GM08714 (cell line): ENCODE data around the gene PSEN1.

ENCODE experiments used
- H3K4me3 ChIP-seq: fragments of 200-500 bp; sonication (Bioruptor generic); 2 replicates; pipeline ENCODE4 v1.5.1; 2014; ENCODE audit warnings: mild to moderate bottlenecking, low read length, inconsistent platforms
- ZNF274 ChIP-seq: IDR thresholded peaks from 2 replicates; pipeline ENCODE4 v1.6.1; 2012; ENCODE audit warnings: mild to moderate bottlenecking, low read depth, low read length

PSEN1 gene

GRCh38 chr14:73254247-73255004 is 118.1 kb downstream of the PSEN1 start:
- TF ChIP-seq ZNF274 = no peak
- no peak overlapping the region for H3K4me3 ChIP-seq

DNA sequence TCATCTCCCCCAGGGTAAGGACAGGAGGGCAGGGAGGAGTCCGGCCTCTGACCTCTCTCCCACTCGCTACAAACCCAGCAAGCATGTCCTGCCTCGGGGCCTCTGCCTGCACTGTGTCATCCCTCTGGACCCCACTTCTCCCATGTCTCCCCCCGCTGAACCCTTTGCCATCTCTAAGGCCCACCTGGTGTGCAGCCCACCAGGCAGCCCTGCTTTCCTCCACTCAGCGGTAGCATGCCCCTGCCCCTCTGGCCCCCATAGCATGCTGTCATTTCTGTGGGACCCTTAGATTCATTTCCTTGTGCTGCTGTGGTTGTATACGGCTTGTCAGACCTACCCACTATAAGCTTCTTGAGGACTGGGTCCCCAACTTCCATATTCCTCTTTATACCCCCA is 118.7 kb downstream of the PSEN1 start:
- H3K4me3 ChIP-seq = no peak overlapping the region
- no peak for TF ChIP-seq ZNF274

GRCh38 chr14:73255693-73256225 is 119.5 kb downstream of the PSEN1 start:
- TF ChIP-seq ZNF274 = no peak
- H3K4me3 ChIP-seq = no peak overlapping the region

DNA sequence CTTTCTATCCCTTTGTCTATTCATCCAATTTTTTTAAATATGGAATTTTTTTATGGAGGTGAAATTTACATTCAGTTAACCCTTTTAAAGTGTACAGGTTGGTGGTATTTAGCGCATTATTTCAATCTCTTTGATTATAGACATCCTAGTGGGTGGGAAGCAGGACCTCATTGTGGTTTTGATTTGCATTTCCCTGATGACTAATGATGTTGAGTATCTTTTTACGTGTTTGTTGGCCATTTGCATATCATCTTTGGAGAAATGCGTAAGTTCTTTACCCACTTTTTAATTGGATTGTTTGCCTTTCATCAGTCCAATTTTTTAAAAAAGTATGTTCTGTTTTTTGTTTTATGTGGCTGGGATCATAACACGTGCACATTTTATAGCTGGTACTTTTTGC is 121.8 kb downstream of the PSEN1 start:
- no peak overlapping the region for H3K4me3 ChIP-seq
- no peak for TF ChIP-seq ZNF274

DNA sequence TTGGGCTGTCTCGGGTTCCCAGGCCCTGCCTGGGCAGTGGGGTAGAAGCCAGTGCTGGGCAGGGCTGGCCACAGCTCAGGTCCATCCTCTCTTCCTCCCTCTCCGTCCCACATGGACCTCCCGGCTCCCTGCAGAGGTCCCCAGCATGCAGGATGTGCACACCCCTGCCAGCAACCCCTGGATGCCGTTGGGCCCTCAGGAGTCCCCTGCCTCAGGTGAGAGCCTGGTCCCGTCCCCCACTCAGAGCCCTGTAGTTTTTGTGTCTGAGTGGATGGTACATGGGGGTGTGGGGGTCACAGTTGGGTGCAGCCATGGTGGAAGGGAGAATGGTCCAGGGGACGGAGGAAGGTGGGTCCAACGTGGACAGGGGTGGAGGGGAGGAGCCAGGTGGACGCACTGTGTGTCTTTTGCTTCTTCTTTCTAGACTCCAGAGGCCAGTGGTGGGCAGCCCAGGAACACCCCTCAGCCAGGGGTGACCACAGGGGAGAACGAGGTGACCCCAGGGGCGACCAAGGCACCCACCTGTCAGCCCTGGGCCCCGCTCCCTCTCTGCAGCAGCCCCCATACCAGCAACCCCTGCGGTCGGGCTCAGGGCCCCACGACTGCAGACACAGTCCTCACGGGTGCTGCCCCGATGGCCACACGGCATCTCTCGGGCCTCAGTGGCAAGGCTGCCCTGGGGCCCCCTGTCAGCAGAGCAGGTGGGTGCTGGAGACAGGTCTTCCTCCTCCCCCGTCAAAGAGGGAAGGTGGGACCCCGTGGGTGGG is 122.7 kb downstream of the PSEN1 start:
- H3K4me3 ChIP-seq = no peak overlapping the region
- no peak for TF ChIP-seq ZNF274

DNA sequence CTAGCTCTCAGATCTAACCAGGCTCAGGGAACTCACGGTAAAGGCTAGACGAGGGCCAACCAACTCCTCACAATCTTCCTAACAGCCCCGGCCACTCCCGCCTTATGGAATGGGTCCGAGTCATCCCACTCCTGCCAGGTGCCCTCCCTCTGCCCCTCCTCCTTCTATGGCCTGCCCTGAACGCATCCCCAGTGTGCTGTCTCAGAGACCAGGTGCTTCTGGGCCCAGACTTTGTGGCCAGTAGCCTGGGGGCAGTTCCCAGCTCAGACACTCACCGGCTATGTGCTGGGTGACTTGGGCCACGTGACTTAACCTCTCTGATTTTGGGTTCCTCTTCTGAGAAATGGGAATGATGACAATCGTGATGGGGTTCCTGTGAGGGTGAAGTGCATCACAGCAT is 123.5 kb downstream of the PSEN1 start:
- H3K4me3 ChIP-seq = no peak overlapping the region
- TF ChIP-seq ZNF274 = no peak

GRCh38 chr14:73260574-73260973 is 124.3 kb downstream of the PSEN1 start:
- no peak overlapping the region for H3K4me3 ChIP-seq
- TF ChIP-seq ZNF274 = no peak

- H3K4me3 ChIP-seq = no peak overlapping the region
- TF ChIP-seq ZNF274 = no peak
Measured at GRCh38 chr14:73261075-73261474, 124.8 kb downstream of the PSEN1 start.

DNA sequence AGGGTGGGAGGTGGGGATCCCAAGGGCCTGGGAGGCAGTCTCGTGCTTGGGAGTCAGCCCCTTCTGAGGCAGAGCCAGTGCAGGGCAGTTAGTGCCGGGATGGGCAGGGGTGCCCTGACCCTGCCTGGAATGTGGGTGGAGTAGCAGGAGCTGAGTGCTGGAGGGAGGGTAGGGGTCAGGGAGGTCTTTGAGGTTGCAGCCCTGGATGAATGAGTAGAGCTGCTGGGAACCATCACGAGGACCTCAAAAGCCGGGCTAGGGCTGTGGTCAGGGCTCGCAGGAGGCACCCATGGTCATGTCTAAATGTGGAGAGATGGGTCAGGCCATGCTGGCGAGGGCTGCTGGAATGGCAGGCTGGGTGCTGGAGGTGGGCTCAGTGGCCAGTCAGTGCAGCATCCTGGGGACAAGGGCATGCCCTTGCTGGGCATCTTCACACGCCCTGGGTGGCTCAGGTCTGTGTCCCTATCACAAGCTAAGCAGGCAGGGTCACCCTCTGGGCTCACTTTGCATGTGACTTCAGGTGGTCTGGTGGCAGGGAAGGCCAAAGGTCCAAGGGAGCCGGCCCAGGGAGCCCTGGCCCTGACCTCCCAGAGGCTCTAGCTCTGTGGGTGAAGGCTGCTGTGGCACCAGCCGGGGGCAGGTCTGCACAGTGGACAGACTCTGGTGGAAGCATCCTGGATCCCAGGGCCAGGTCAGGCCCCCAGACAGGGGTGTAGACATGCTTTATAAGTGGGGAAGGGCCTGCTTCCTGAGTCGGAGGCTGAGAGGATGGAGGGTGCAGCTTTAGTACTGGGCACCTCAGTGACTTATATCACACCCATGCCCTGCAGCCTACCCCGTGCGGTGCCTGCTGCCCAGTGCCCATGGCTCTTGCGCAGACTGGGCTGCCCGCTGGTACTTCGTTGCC is 125.5 kb downstream of the PSEN1 start:
- no peak overlapping the region for H3K4me3 ChIP-seq
- TF ChIP-seq ZNF274 = no peak

DNA sequence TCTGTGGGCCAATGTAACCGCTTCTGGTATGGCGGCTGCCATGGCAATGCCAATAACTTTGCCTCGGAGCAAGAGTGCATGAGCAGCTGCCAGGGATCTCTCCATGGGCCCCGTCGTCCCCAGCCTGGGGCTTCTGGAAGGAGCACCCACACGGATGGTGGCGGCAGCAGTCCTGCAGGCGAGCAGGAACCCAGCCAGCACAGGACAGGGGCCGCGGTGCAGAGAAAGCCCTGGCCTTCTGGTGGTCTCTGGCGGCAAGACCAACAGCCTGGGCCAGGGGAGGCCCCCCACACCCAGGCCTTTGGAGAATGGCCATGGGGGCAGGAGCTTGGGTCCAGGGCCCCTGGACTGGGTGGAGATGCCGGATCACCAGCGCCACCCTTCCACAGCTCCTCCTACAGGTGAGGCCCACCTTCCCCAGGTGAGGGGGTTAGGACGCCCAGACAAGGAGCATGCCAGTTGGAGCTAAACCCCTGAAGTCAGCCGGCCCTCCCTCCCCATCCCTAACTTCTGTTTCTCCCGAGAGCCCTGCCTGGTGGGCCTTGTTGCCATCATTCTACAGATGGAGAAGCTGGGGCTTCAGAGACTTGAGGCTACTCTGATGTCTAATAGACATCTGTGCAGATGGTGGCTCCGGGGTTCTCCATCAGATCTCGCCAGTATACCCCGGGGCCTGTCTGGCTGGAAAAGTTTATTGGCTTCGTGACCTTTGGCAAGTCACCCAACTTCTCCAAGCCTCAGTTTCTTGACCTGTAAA is 126.3 kb downstream of the PSEN1 start:
- H3K4me3 ChIP-seq = no peak overlapping the region
- no peak for TF ChIP-seq ZNF274

DNA sequence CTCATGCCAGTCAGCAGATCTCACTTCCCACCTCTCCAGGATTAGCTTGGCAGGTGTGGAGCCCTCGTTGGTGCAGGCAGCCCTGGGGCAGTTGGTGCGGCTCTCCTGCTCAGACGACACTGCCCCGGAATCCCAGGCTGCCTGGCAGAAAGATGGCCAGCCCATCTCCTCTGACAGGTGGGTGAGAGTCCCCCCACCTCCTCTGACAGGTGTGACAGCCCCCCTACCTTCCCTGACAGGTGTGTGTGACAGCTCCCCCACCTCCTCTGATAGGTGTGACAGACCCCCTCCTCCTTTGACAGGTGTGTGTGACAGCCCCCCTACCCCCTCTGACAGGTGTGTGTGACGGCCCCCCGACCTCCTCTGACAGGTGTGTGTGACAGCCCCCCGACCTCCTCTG is 127.3 kb downstream of the PSEN1 start:
- TF ChIP-seq ZNF274 = no peak
- H3K4me3 ChIP-seq = no peak overlapping the region

DNA sequence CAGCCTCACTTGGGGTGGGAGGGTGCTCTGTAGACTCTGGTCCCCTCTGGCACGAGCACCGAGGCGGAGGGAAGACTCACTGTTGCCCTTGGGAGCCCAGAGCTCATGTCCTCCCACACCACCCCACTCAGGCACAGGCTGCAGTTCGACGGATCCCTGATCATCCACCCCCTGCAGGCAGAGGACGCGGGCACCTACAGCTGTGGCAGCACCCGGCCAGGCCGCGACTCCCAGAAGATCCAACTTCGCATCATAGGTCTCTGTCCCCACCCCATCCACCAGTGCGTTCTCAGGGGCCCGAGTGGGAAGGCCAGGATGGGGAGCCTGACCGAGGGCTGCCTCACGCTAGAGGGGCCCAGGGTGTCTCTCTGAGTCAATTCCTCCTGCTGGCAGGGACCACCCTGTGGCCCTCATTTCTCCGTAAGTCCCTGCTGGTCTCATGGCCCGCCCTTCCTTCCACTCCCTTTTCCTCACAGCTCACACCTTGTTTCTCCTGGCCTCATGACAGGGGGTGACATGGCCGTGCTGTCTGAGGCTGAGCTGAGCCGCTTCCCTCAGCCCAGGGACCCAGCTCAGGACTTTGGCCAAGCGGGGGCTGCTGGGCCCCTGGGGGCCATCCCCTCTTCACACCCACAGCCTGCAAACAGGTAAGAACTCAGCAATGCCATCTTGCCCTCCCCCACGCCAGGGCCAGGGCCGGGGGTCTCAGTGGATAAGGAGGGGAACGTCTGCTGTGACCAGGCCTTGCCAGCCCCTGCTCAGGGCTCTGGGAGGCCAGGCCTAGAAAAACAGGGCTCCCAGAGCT is 128.0 kb downstream of the PSEN1 start:
- TF ChIP-seq ZNF274 = no peak
- H3K4me3 ChIP-seq = no peak overlapping the region

DNA sequence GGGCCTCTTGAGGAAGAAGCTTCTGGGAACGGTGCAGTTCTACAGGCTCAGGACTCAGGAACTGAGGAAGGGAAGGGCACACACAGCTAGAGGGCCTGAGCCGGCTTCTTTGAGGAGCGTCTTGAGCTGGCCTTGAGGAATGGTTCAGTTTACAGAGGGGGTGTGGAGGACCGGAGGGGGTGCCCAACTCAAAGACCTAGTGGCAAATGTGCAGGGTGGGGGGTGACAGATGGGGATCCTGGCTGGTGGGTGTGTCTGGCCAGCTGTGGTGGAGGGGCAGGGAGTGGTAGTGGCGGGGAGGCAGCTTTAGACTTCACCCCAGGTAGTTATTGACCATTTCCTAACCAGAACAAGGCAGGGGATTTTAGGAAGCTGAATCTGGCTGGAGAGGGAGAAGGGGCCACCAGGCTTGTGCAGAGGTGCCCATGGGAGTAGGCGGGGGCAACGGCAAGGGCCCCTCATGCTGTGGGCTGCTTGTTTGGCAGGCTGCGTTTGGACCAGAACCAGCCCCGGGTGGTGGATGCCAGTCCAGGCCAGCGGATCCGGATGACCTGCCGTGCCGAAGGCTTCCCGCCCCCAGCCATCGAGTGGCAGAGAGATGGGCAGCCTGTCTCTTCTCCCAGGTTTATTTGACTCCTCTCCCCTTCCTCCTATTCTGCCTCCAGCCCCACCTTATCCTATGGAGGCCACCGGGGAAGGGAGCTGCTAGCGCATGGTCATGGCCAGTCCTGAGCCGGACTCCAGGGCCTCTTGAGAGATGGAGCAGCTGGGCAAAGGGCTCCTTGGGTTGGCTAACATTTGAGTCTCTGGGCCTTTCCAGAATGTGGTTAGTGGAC is 128.8 kb downstream of the PSEN1 start:
- no peak overlapping the region for H3K4me3 ChIP-seq
- no peak for TF ChIP-seq ZNF274
